Adrenal gland (tissue), 5 donors: Measurements from ENCODE around the gene C1orf122.

Experiments used
- CTCF ChIP-seq, 6 experiments: fragments of 450-650 bp in 4 of 6; fragments of 200-600 bp in 2 of 6; sonication (generic) in 1 of 6; IDR thresholded peaks; 1 replicate in 5 of 6; 2 replicates in 1 of 6; pipeline versions ENCODE4 v1.5.1 to v1.8.0; 2016 to 2021; ENCODE audit warnings: antibody characterized with exemption in 6 of 6, mild to moderate bottlenecking in 2 of 6, moderate library complexity in 1 of 6
- POLR2A ChIP-seq, 2 donors: fragments of 450-650 bp; IDR thresholded peaks; one replicate each; pipeline ENCODE4 v1.6.1; 2017; ENCODE audit warnings: antibody characterized with exemption in 2 of 2, mild to moderate bottlenecking in 2 of 2, moderate library complexity in 1 of 2
- donor health status: DM: no; HTN: no; CAD: no.

- TF ChIP-seq CTCF (IDR thresholded peaks at IDR 0.05): no peak
- TF ChIP-seq POLR2A (IDR thresholded peaks at IDR 0.05): no peak
Observed at GRCh38 chr1:37807220-37807554, 403 bp upstream of the C1orf122 start.
